Measurements from ENCODE around the gene ACTL7B. TPM values are rescaled to one million over a fixed set of nuclear protein-coding genes. Genes with fewer than 3 reads are reported as not detected.

ACTL7B gene
- total and polyA plus RNA-seq, 2 donors (not counting 1 experiment from before 2014, with no cell fraction given) = 0.07 TPM; not detected in 1

- Histone ChIP-seq H3K79me2 (ENCODE audit: control insufficient read depth, insufficient read depth, low read length) (no peaks in the 10 kb centered on the region), H3K27ac (ENCODE audit: low read length in 2 of 2) (no peak overlapping the region), H3K36me3 (replicated peaks in 1 of 2; ENCODE audit: control extremely low read depth in 1 of 2, control insufficient read depth in 1 of 2, extremely low read depth in 1 of 2, insufficient read depth in 2 of 2, low read length in 1 of 2) (no peaks in the 10 kb centered on the region), H3K4me1 (ENCODE audit: control insufficient read depth in 2 of 2, insufficient read depth in 2 of 2, low read length in 2 of 2) (peaks cover 21 to 23% of the 10 kb centered on the region in 2 donors), H3K9ac (ENCODE audit: low read length) (no peak overlapping the region), H3K4me2 (replicated peaks; ENCODE audit: low read depth, low read length, poor library complexity, severe bottlenecking) (no peak overlapping the region), H3K27me3 (replicated peaks in 1 of 4; ENCODE audit: control extremely low read depth in 1 of 4, control insufficient read depth in 3 of 4, insufficient read depth in 4 of 4, low read length in 3 of 4) (no peaks in the 10 kb centered on the region), H3K9me3 (ENCODE audit: control extremely low read depth in 1 of 3, control insufficient read depth in 2 of 3, insufficient read depth in 1 of 3, low read length in 2 of 3) (no peaks in the 10 kb centered on the region), H4K20me1 (ENCODE audit: control insufficient read depth, insufficient read depth, low read length, poor library complexity, severe bottlenecking) (no peaks in the 10 kb centered on the region), H3K4me3 (ENCODE audit: control extremely low read depth in 1 of 5, extremely low read depth in 1 of 5, insufficient read depth in 1 of 5, low read depth in 2 of 5, low read length in 4 of 5) (no peak overlapping the region), H2AFZ (ENCODE audit: insufficient read depth, low read depth, low read length, poor library complexity, severe bottlenecking) (no peak overlapping the region)
- H3K9me3 Mint-ChIP-seq (ENCODE audit: insufficient read depth) = no peaks in the 10 kb centered on the region
- H3K4me1 Mint-ChIP-seq = peaks cover 24% of the 10 kb centered on the region
- no peaks in the 10 kb centered on the region for H3K27me3 Mint-ChIP-seq
- POLR2A ChIA-PET = no interaction called here
- no peak for ATAC-seq (ENCODE audit: low read depth)
- no peak for DNase-seq
- no peak overlapping the region for H3K27ac Mint-ChIP-seq
- intact Hi-C loops (cut with micrococcal nuclease) = no loop called here
- TF ChIP-seq EZH2 (IDR thresholded peaks at IDR 0.05; ENCODE audit: borderline replicate concordance, insufficient read depth, low read depth, low read length, poor library complexity, severe bottlenecking) (no peak), CTCF (IDR thresholded peaks at IDR 0.05) (no peak)
- 90% methylated on average over 5 of the region's 5 CpGs for WGBS (ENCODE audit: insufficient coverage)
- CTCF ChIA-PET = no interaction called here
- H3K4me3 Mint-ChIP-seq = no peak overlapping the region
These were observed 19.0 kb downstream of the ACTL7B start for GRCh38 chr9:108836781-108837180.

GRCh38 chr9:108836319-108836718 lies 19.5 kb downstream of the ACTL7B start:
- TF ChIP-seq EZH2 (IDR thresholded peaks at IDR 0.05; ENCODE audit: borderline replicate concordance, insufficient read depth, low read depth, low read length, poor library complexity, severe bottlenecking) (no peak), CTCF (IDR thresholded peaks at IDR 0.05) (no peak)
- Histone ChIP-seq H3K79me2 (ENCODE audit: control insufficient read depth, insufficient read depth, low read length) (no peaks in the 10 kb centered on the region), H3K4me1 (ENCODE audit: control insufficient read depth in 2 of 2, insufficient read depth in 2 of 2, low read length in 2 of 2) (peaks cover 21 to 23% of the 10 kb centered on the region in 2 donors), H3K9ac (ENCODE audit: low read length) (no peak overlapping the region), H3K27ac (ENCODE audit: low read length in 2 of 2) (no peak overlapping the region), H3K36me3 (replicated peaks in 1 of 2; ENCODE audit: control extremely low read depth in 1 of 2, control insufficient read depth in 1 of 2, extremely low read depth in 1 of 2, insufficient read depth in 2 of 2, low read length in 1 of 2) (no peaks in the 10 kb centered on the region), H3K9me3 (ENCODE audit: control extremely low read depth in 1 of 3, control insufficient read depth in 2 of 3, insufficient read depth in 1 of 3, low read length in 2 of 3) (no peaks in the 10 kb centered on the region), H3K27me3 (replicated peaks in 1 of 4; ENCODE audit: control extremely low read depth in 1 of 4, control insufficient read depth in 3 of 4, insufficient read depth in 4 of 4, low read length in 3 of 4) (no peaks in the 10 kb centered on the region), H3K4me2 (replicated peaks; ENCODE audit: low read depth, low read length, poor library complexity, severe bottlenecking) (no peak overlapping the region), H4K20me1 (ENCODE audit: control insufficient read depth, insufficient read depth, low read length, poor library complexity, severe bottlenecking) (no peaks in the 10 kb centered on the region), H3K4me3 (ENCODE audit: control extremely low read depth in 1 of 5, extremely low read depth in 1 of 5, insufficient read depth in 1 of 5, low read depth in 2 of 5, low read length in 4 of 5) (no peak overlapping the region), H2AFZ (ENCODE audit: insufficient read depth, low read depth, low read length, poor library complexity, severe bottlenecking) (no peak overlapping the region)
- DNase-seq = no peak
- WGBS (ENCODE audit: insufficient coverage) = 21% methylated on average over 7 of the region's 9 CpGs
- CTCF ChIA-PET = no interaction called here
- Mint-ChIP-seq H3K4me1 (peaks cover 24% of the 10 kb centered on the region), H3K9me3 (ENCODE audit: insufficient read depth) (no peaks in the 10 kb centered on the region), H3K27ac (no peak overlapping the region), H3K27me3 (no peaks in the 10 kb centered on the region), H3K4me3 (no peak overlapping the region)
- intact Hi-C loops (cut with micrococcal nuclease) = no loop called here
- POLR2A ChIA-PET = no interaction called here
- no peak for ATAC-seq (ENCODE audit: low read depth)

Measured in B cell (primary cell).